K562 (cell line): ENCODE data around the gene HSD17B10. TPM values are rescaled to one million over a fixed set of nuclear protein-coding genes. Genes with fewer than 3 reads are reported as not detected.

Experiments used
- ATAC-seq: fragments of 200-7000 bp; cut with Tn5 transposase; 3 replicates; pipeline ENCODE4 v1.9.1; 2020; ENCODE audit warnings: moderate library complexity
- BruUV-seq: library from RNA; stranded (reverse); fragments of 400-500 nt; replicated peaks from 2 replicates; lab custom pipeline; 2021; lab: Mats Ljungman, UMichigan
- CTCF ChIA-PET: fragments of 300-600 bp; formaldehyde crosslinking; extraction: SDS; loops from one replicate; lab custom pipeline; 2021; ENCODE audit warnings: low intra/inter-chr PET ratio; lab: Yijun Ruan, JAX
- POLR2A ChIA-PET: fragments of 300-600, 350-650 bp; sonication (Branson Sonifier 250); formaldehyde crosslinking; extraction: SDS; loops from one replicate; lab custom pipeline; 2021; ENCODE audit warnings: antibody characterized with exemption, inconsistent platforms; lab: Yijun Ruan, JAX
- DNase-seq, 4 experiments: peaks; one replicate each; pipeline versions ENCODE4 v3.0.0 to v3.0.0-alpha.2; 2011 to 2018; ENCODE audit warnings: low spot score in 3 of 4, mixed read lengths in 3 of 4; ENCODE audit errors: extremely low read depth in 1 of 4
- FAIRE-seq: peaks from 2 replicates; lab custom pipeline; 2011; peaks lifted over from hg19 to GRCh38; lab: Jason Lieb, UNC
- H2AFZ ChIP-seq: 2 replicates; pipeline ENCODE4 v1.6.0; 2011; ENCODE audit warnings: low read depth, low read length, control low read depth, inconsistent platforms
- H3K27ac ChIP-seq: fragments of 200-600 bp; 3 replicates; pipeline ENCODE4 v1.8.0; 2011; ENCODE audit warnings: low read depth, mild to moderate bottlenecking, control low read depth, inconsistent platforms, low read length, moderate library complexity, mixed read lengths; ENCODE audit errors: extremely low read depth
- H3K27me3 ChIP-seq, 2 experiments: fragments of 300-600 bp in 1 of 2; 2 replicates in 1 of 2; 3 replicates in 1 of 2; pipeline versions ENCODE4 v1.6.0 to v1.8.0; 2011; ENCODE audit warnings: inconsistent platforms in 2 of 2, low read length in 2 of 2, mild to moderate bottlenecking in 1 of 2, mixed read lengths in 1 of 2, moderate library complexity in 1 of 2; ENCODE audit not compliant: control insufficient read depth in 2 of 2, insufficient read depth in 2 of 2
- H3K36me3 ChIP-seq: fragments of 300-600 bp; 3 replicates; pipeline ENCODE4 v1.8.0; 2011; ENCODE audit warnings: mild to moderate bottlenecking, low read length, inconsistent platforms; ENCODE audit not compliant: control insufficient read depth, insufficient read depth
- H3K4me1 ChIP-seq, 2 experiments: fragments of 200-600 bp in 1 of 2; replicated peaks in 1 of 2; 2 replicates in 1 of 2; 3 replicates in 1 of 2; pipeline versions ENCODE4 v1.5.1 to v1.8.0; 2011; ENCODE audit warnings: inconsistent platforms in 2 of 2, low read length in 2 of 2, mild to moderate bottlenecking in 1 of 2, mixed read lengths in 1 of 2, moderate library complexity in 1 of 2; ENCODE audit not compliant: control insufficient read depth in 2 of 2, insufficient read depth in 2 of 2
- H3K4me2 ChIP-seq: 2 replicates; pipeline ENCODE4 v1.6.1; 2011; ENCODE audit warnings: low read length, control low read depth, inconsistent platforms, mixed read lengths; ENCODE audit not compliant: insufficient read depth
- H3K4me3 ChIP-seq: fragments of 200-600 bp; sonication (generic), shearing (Covaris generic); 2 replicates; pipeline ENCODE4 v1.5.1; 2016; ENCODE audit warnings: control low read depth, inconsistent platforms
- H3K79me2 ChIP-seq: fragments of 200-600 bp; 3 replicates; pipeline ENCODE4 v1.8.0; 2011; ENCODE audit warnings: low read length, inconsistent platforms; ENCODE audit not compliant: control insufficient read depth, insufficient read depth
- H3K9ac ChIP-seq, 2 experiments: 2 replicates each; pipeline versions ENCODE4 v1.6.0 to v1.6.1; 2011; ENCODE audit warnings: low read depth in 2 of 2, low read length in 2 of 2, control low read depth in 1 of 2, inconsistent platforms in 1 of 2, mild to moderate bottlenecking in 1 of 2, mixed read lengths in 1 of 2; ENCODE audit not compliant: insufficient read depth in 1 of 2
- H3K9me1 ChIP-seq: one replicate; pipeline ENCODE4 v1.6.0; 2011; ENCODE audit warnings: inconsistent platforms, mild to moderate bottlenecking, low read length, moderate library complexity; ENCODE audit not compliant: control insufficient read depth, insufficient read depth
- H3K9me3 ChIP-seq: replicated peaks from 2 replicates; pipeline ENCODE4 v1.5.1; 2011; ENCODE audit warnings: low read depth, low read length, inconsistent platforms; ENCODE audit not compliant: control insufficient read depth, insufficient read depth
- H4K20me1 ChIP-seq: replicated peaks from 2 replicates; pipeline ENCODE4 v1.6.1; 2011; ENCODE audit warnings: low read length, inconsistent platforms, mixed read lengths; ENCODE audit not compliant: control insufficient read depth, insufficient read depth
- BACH1 ChIP-seq: fragments of 200-800 bp; sonication (Bioruptor generic); IDR thresholded peaks from 2 replicates; pipeline ENCODE4 v1.6.1; 2016; ENCODE audit warnings: missing genetic modification characterization, missing compliant biosample characterization
- CTCF ChIP-seq, 3 experiments: IDR thresholded peaks in 2 of 3; conservative IDR thresholded peaks in 1 of 3; 2 replicates each; pipeline ENCODE4 v1.5.1; 2011 to 2012; ENCODE audit warnings: low read length in 3 of 3, mild to moderate bottlenecking in 3 of 3, control low read depth in 2 of 3, improper control_type of control experiment in 1 of 3, inconsistent platforms in 1 of 3, low read depth in 1 of 3, mixed read lengths in 1 of 3, moderate library complexity in 1 of 3; ENCODE audit not compliant: insufficient read depth in 2 of 3
- E2F3 ChIP-seq: fragments of 250-450 bp; sonication (Bioruptor Pico); IDR thresholded peaks from 2 replicates; pipeline ENCODE4 v1.4.0; 2020; ENCODE audit warnings: mild to moderate bottlenecking
- FOXK1 ChIP-seq: sonication (generic); formaldehyde crosslinking; IDR thresholded peaks from 2 replicates; pipeline ENCODE4 v1.8.0; 2022; ENCODE audit warnings: missing genetic modification reagents, mild to moderate bottlenecking, borderline replicate concordance
- KLF16 ChIP-seq: IDR thresholded peaks from 2 replicates; pipeline ENCODE4 v1.6.1; 2016; ENCODE audit warnings: antibody characterized with exemption
- MYNN ChIP-seq, 2 experiments: sonication (generic); formaldehyde crosslinking in 1 of 2; IDR thresholded peaks; 2 replicates each; pipeline versions ENCODE4 v1.5.0 to v1.6.1; 2016 to 2020; ENCODE audit warnings: antibody characterized with exemption in 1 of 2, missing genetic modification reagents in 1 of 2
- NCOA6 ChIP-seq: fragments of 450-650 bp; IDR thresholded peaks from 2 replicates; pipeline ENCODE4 v1.6.1; 2017; ENCODE audit warnings: mild to moderate bottlenecking
- NR3C1 ChIP-seq: sonication (generic); formaldehyde crosslinking; IDR thresholded peaks from 2 replicates; pipeline ENCODE4 v1.8.1; 2022; ENCODE audit warnings: missing genetic modification reagents
- PML ChIP-seq: IDR thresholded peaks from 2 replicates; pipeline ENCODE4 v1.6.1; 2012; ENCODE audit warnings: low read length, inconsistent platforms
- POLR2A ChIP-seq: fragments of 450-650 bp; conservative IDR thresholded peaks from 2 replicates; pipeline ENCODE4 v1.6.1; 2016
- POLR2B ChIP-seq: fragments of 450-650 bp; IDR thresholded peaks from 2 replicates; pipeline ENCODE4 v1.6.1; 2018; ENCODE audit warnings: low read depth; ENCODE audit not compliant: partially characterized antibody
- RBM14 ChIP-seq: fragments of 200-400 bp; formaldehyde crosslinking; IDR thresholded peaks from 2 replicates; pipeline ENCODE4 v1.6.1; 2018; ENCODE audit warnings: low read depth, mild to moderate bottlenecking, low read length, moderate library complexity, borderline replicate concordance; ENCODE audit not compliant: insufficient read depth
- RCOR1 ChIP-seq, 2 experiments: IDR thresholded peaks; 2 replicates each; pipeline ENCODE4 v1.6.1; 2012; ENCODE audit warnings: low read depth in 2 of 2, low read length in 2 of 2, borderline replicate concordance in 1 of 2, improper control_type of control experiment in 1 of 2
- SIN3A ChIP-seq, 2 experiments: fragments of 150-350 bp in 1 of 2; IDR thresholded peaks; 2 replicates each; pipeline ENCODE4 v1.6.1; 2011 to 2016; ENCODE audit warnings: borderline replicate concordance in 2 of 2, low read depth in 2 of 2, low read length in 2 of 2, mild to moderate bottlenecking in 2 of 2, moderate library complexity in 2 of 2; ENCODE audit not compliant: control insufficient read depth in 1 of 2
- SMAD2 ChIP-seq: fragments of 150-350 bp; IDR thresholded peaks from 2 replicates; pipeline ENCODE4 v1.6.1; 2014; ENCODE audit warnings: low read depth, mild to moderate bottlenecking, low read length
- SMAD4 ChIP-seq: fragments of 250-450 bp; sonication (Bioruptor Pico); conservative IDR thresholded peaks from 2 replicates; pipeline ENCODE4 v1.8.0; 2021; ENCODE audit warnings: inconsistent platforms, mild to moderate bottlenecking, moderate library complexity
- SUPT5H ChIP-seq: fragments of 450-650 bp; IDR thresholded peaks from 2 replicates; pipeline ENCODE4 v1.6.1; 2016
- ZNF311 ChIP-seq: fragments of 250-450 bp; sonication (Bioruptor Pico); IDR thresholded peaks from 2 replicates; pipeline ENCODE4 v1.4.0; 2020; ENCODE audit warnings: mild to moderate bottlenecking, moderate library complexity
- ZNF449 ChIP-seq: fragments of 250-450 bp; sonication (Bioruptor Pico); IDR thresholded peaks from 2 replicates; pipeline ENCODE4 v1.8.0; 2022; ENCODE audit warnings: moderate library complexity, mild to moderate bottlenecking, inconsistent platforms
- WGBS: fragments of 100-300 bp; shearing (Covaris generic); methylation state at CpG from one replicate; pipeline ENCODE4 v1.1.6; 2016; ENCODE audit warnings: low coverage, mixed read lengths; ENCODE audit not compliant: insufficient coverage; ENCODE audit errors: missing lambda C conversion rate; 5-methylcytosine and 5-hydroxymethylcytosine counted together
- in situ Hi-C: fragments of 300-500 bp; cut with MboI; formaldehyde crosslinking; loops from 4 replicates; pipeline ENCODE4 v1.15.0; 2018; ENCODE audit warnings: inconsistent platforms, mixed read lengths
- intact Hi-C: fragments of 100-400 bp; cut with micrococcal nuclease; formaldehyde crosslinking; loops from 2 replicates; pipeline ENCODE4 v1.14.2; 2022
- polyA plus RNA-seq, 8 experiments: library from polyadenylated mRNA; depleted of rRNA in 4 of 8; stranded (reverse) in 5 of 8; unstranded in 3 of 8; fragments of >200 nt; fragmentation: Nextera tagmentation in 2 of 8; fragmentation: Illumina TruSeq in 1 of 8; extraction: Ambion mirVana in 2 of 8; extraction: Trizol in 1 of 8; gene quantifications; 2 replicates each; pipeline versions ENCODE4 v1.2.1 to v1.2.3, GENCODE V29; 2011 to 2014; ENCODE audit warnings: inconsistent platforms in 1 of 8, missing spikeins in 1 of 8
- total RNA-seq, 7 experiments: library from RNA; depleted of rRNA in 6 of 7; stranded (reverse); fragments of >200 nt in 6 of 7; fragmentation: Illumina TruSeq in 2 of 7; extraction: Trizol in 2 of 7; gene quantifications; 2 replicates each; pipeline versions ENCODE4 v1.2.1 to v1.2.3, GENCODE V29; 2011 to 2021; ENCODE audit warnings: low replicate concordance in 1 of 7

HSD17B10 gene
- total and polyA plus RNA-seq, 9 of the 15 experiments (the other 6 are each of a cell fraction or from before 2014, with no cell fraction given), result 45.3 to 221 (median 186) TPM

- POLR2A ChIA-PET, result interaction anchor here (1.1 to 1.4 kb wide), 3 partner anchors 13 to 26 kb away, joined by 3 to 4 read pairs (median 3); partner anchors contain the start of genes RIBC1 and SMC1A
- intact Hi-C loops, result no loop called here
- CTCF ChIA-PET, result no interaction called here
Observed at GRCh38 chrX:53395605-53396298, 38.4 kb downstream of the HSD17B10 start.

More at GRCh38 chrX:53395605-53396298, 38.4 kb downstream of the HSD17B10 start:
- 83% methylated on average over 2 of the region's 2 CpGs for WGBS
- Histone ChIP-seq H3K9ac (no peak overlapping the region), H3K79me2 (no peaks in the 10 kb centered on the region), H3K9me3 (no peaks in the 10 kb centered on the region), H3K36me3 (peaks cover 85% of the 10 kb centered on the region), H3K27ac (no peak overlapping the region), H3K9me1 (no peaks in the 10 kb centered on the region), H3K4me2 (no peak overlapping the region), H2AFZ (no peak overlapping the region), H4K20me1 (no peaks in the 10 kb centered on the region), H3K27me3 (no peaks in the 10 kb centered on the region), H3K4me3 (no peak overlapping the region), H3K4me1 (no peaks in the 10 kb centered on the region)
- peak in 1 of 4 experiments; percentile 20 for DNase-seq
- no peak for TF ChIP-seq RBM14
- TF ChIP-seq SUPT5H, result peak; percentile 64
- peak; percentile 46 for TF ChIP-seq POLR2B
- 0 out of 2 replicates have a peak, but pooled peaks have one; percentile 50 for TF ChIP-seq POLR2A
- TF ChIP-seq E2F3 (CRISPR knock-in tag), result no peak
- TF ChIP-seq FOXK1, result no peak
- peak; percentile 20; the same call in 1 of the 2 replicates for TF ChIP-seq MYNN (IDR thresholded peaks at IDR 0.05)
- TF ChIP-seq MYNN (CRISPR knock-in tag; IDR thresholded peaks at IDR 0.05), result no peak
- 0 out of 6 replicates have a peak, but pooled peaks of 1 of the 3 experiments have one; percentile 10 for TF ChIP-seq CTCF (IDR thresholded peaks at IDR 0.05 in 2 of 3, conservative IDR thresholded peaks at IDR 0.05 in 1 of 3; ENCODE audit: insufficient read depth in 2 of 3, low read depth in 1 of 3, low read length in 3 of 3)
- TF ChIP-seq NR3C1 (CRISPR knock-in tag), result no peak
- TF ChIP-seq SIN3A (IDR thresholded peaks at IDR 0.05; ENCODE audit: borderline replicate concordance in 2 of 2, control insufficient read depth in 1 of 2, low read depth in 2 of 2, low read length in 2 of 2), result no peak
- no peak for TF ChIP-seq KLF16
- no peak for TF ChIP-seq ZNF311 (CRISPR knock-in tag)
- TF ChIP-seq PML, result 0 out of 2 replicates have a peak, but pooled peaks have one; percentile 11
- no peak for TF ChIP-seq NCOA6
- TF ChIP-seq SMAD4 (CRISPR knock-in tag), result no peak
- TF ChIP-seq ZNF449 (CRISPR knock-in tag), result no peak
- no peak for TF ChIP-seq RCOR1 (IDR thresholded peaks at IDR 0.05; ENCODE audit: borderline replicate concordance in 1 of 2, low read depth in 2 of 2, low read length in 2 of 2)
- no peak for TF ChIP-seq SMAD2
- TF ChIP-seq BACH1 (tag), result no peak
- FAIRE-seq, result no peak
- in situ Hi-C loops, result no loop called here
- BruUV-seq, result TSS peak; percentile 23
- ATAC-seq, result peak; percentile 39; the same call in 2 of the 3 replicates
